Left hindlimb (tissue), 1 donor: ENCODE data around the gene ERC2.
"Not testable (repeated sequence)": the region's sequence is repeated elsewhere in the genome, so short reads cannot be mapped to it uniquely, and the experiment has no call there.

Source experiments
- DNase-seq: peaks from one replicate; pipeline ENCODE4 v3.0.0-alpha.2; 2018

Gene ERC2

DNA sequence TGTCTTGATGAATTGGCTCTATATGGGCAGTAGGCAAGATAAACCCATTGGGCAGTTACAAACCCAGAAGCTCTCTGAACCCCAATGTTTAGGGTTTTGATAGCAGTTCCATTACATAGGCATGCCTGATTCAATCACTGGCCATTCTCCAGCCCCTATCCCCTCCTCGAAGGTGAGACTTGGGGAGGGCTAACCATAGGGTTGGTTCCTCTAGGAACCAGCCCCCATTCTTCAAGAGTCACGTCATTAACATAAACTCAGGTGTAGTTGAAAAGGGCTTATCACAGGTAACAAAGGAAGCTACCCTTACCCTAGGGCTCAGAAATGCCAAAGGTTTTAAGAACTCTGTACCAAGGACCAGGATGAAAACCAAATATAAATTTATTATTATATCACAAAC lies 353.1 kb downstream of the ERC2 start:
- DNase-seq: no peak

- DNase-seq: no peak
These were observed 354.4 kb downstream of the ERC2 start for GRCh38 chr3:56113908-56114307.

DNA sequence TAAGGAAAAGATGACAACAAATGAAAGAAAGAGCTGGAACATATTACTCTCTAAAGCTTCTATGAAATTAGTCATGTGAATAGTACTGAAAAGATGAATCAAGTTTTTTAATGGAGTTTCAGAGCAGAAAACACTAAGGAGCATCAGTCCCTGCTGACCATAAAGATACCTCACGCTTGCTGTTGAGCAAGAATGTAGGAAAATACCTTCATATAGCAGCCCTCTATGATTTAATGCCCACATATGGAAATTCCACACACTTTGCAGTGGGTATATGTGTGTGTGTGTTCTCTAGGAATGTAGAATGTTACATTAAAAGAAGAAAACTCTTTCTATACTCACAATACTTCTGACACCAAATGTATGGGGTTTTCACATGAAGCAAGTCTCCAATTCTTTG lies 355.0 kb downstream of the ERC2 start:
- no peak for DNase-seq

DNA sequence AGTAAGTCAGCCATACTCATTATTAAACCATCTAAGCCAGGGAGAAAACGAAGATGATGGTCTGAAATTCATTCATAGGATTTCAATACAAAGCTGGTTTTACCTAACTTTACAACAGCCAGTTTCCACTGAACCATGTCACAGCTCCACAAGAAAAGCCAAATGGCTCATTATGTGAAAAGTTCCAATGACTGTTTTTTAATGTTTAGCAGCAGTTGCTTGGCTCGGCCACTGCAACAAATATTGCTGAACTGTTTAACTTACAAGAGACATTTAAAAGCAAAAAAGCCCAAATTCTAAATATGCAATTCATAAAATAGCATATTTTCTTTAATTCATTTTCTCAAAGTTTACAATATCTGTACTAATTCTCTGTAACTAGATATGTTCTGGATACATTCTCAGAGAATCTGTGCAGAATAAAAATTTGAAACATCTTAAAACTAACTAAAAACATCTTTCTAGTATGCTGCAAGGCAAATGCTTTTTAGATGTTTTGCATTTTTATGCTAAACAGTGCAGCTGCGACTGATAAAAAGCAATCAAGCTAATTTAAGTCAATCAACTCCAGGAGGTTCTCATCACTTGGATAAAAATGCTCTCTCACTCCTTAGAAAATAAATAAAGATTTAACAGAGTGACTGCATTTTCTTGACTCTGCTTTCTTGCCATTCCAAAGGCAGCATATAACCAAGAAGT lies 356.5 kb downstream of the ERC2 start:
- no peak for DNase-seq

DNA sequence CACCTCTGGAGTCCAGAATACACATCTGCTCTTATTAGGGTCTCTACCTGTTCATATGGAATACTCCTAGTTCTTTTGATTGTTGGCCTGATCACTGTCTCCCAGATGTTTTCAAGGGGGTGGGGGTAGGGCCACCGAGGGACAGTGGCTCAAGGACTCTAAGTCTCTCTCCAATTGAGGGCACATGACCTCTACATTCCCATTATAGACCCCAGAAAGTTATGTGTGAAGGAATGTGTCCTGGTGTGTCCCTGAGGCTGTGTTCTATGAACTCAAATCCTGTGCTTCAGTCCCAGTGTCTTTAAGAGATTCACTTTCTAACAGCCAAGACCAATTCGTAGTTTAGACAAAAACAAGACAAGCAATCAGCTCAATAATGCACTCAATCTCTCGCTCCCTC lies 357.4 kb downstream of the ERC2 start:
- DNase-seq: no peak

GRCh38 chr3:56107157-56107556 lies 361.1 kb downstream of the ERC2 start:
- no peak for DNase-seq

DNA sequence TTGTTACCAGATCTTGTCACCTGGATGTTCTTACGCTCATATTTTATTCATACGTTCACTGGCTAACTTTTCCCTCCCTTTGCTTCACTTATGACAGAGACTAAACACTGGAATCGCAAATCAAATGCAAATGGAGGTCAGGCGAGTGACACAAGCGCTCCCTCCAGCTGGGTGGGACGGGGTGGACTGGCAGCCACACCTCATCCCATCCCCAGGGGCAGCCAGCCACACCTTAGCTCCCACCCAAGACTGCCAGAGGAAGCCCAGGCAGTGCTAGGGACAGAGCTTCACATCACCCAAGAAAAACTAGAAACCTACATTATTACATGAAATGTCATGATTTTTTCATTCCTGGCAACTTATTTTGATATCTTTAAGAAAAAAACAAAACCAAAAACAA lies 366.2 kb downstream of the ERC2 start:
- DNase-seq: no peak

GRCh38 chr3:56101576-56101975 lies 366.7 kb downstream of the ERC2 start:
- no peak for DNase-seq

GRCh38 chr3:56096999-56097398 lies 371.3 kb downstream of the ERC2 start:
- DNase-seq: no peak

DNA sequence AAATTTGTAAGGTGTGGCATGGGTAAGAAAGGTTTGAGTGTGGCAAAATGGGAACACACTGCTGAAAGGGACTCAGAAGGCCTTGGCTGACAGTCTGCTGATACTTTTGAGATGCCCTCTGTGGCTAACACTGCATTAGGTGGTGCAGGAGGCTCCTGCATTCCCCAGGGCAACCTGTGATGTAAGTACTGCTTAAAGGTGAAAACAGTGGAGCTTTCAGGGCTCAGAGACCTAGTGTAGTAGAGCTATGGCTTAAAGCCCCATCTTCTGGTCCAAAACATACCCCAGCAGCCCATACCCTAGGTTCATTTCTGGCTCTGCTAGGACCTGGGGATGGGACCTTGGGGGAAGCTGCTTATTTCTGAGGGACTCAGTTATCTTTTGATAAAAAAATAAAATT lies 374.1 kb downstream of the ERC2 start:
- no peak for DNase-seq

DNA sequence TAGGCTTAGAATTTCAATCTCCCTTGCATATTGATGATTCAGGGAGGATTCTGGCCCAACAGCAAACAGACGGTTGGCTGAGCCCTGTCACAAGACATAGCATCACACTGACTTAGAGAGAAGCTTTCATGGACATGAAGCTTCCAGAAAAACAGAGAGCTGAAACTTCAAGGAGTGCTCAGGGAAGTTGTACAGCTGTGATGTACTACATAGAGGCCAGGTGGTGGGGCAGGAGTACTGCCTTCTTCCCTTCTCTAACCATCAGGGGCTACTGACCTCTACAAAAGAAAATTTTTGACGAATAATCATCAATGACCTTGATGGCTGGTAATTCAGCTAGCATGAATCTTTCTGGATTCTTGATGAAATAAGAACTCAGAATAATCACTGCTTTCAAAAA lies 378.5 kb downstream of the ERC2 start:
- no peak for DNase-seq

GRCh38 chr3:56087451-56088053 lies 380.7 kb downstream of the ERC2 start:
- no peak for DNase-seq

DNA sequence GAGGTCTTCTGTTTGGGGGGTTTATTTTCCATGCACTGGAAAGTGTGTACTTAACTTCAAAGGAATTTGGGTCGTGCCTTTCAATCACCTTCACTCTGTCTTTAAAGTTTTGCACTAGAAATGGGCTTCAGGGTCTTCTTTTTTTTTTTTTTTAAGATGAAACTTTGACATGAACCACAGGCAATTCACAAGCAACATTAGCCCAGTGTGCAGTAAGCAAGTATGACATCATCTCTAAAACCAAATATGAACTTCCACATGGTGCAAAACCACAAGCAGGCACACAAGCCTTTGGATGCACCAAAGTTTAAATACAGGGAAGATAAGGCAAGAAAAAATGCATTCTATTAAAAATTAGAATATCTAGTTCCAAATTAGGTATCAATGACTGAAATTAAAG lies 381.9 kb downstream of the ERC2 start:
- DNase-seq: no peak

GRCh38 chr3:56081246-56081645 lies 387.0 kb downstream of the ERC2 start:
- no peak for DNase-seq

- no peak for DNase-seq
These were observed 391.5 kb downstream of the ERC2 start for GRCh38 chr3:56076746-56077145.

DNA sequence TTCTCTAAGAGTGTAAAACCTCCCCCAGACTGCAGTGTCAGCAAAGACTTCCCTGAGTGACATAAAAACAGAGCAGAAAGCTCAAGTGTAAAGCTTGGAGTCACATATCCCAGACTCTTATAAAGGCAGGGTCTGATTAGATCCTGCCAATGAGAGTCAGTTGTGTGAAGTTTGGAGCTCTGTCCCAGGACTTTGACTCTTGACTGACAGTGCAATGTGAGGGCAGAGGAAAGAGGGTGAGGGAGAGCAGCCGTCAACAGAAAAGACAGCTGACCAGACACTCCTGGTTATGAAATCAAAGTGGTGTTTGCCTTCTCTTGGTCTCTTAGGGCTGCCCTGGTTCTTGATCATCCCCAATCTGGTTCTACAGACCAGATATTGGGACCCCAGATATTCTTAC lies 393.2 kb downstream of the ERC2 start:
- DNase-seq: no peak

GRCh38 chr3:56069766-56070165 lies 398.5 kb downstream of the ERC2 start:
- no peak for DNase-seq

DNA sequence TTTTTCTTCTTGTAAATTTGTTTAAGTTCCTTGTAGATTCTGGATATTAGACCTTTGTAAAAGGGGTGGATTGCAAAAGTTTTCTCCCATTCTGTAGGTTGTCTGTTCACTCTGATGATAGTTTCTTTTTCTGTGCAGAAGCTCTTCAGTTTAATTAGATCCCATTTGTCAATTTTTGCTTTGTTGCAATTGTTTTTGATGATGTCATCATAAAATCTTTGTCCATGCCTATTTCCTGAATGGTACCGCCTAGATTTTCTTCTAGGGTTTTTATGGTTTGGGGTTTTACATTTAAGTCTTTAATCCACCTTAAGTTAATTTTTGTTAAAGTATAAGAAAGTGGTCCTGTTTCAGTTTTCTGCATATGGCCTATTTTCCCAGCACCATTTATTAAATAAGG lies 401.9 kb downstream of the ERC2 start:
- not testable (repeated sequence) for DNase-seq

GRCh38 chr3:56064684-56065083 lies 403.6 kb downstream of the ERC2 start:
- no peak for DNase-seq

DNA sequence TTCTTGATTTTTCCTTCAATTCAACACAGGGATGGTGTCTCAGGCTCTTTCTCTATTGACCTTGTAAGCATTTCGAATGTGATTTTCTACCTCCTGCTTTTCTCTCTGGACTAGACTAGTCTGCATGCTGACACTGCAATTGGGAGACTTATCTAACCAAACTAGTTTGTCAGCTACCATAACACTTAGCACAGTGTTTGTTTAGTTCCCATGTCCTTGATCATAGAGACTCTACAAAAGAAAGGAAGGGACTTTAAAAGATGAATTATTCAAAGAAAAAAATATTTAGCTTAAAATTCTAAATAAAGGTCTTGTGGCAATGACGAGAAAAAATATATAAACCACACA lies 407.0 kb downstream of the ERC2 start:
- DNase-seq: no peak

DNA sequence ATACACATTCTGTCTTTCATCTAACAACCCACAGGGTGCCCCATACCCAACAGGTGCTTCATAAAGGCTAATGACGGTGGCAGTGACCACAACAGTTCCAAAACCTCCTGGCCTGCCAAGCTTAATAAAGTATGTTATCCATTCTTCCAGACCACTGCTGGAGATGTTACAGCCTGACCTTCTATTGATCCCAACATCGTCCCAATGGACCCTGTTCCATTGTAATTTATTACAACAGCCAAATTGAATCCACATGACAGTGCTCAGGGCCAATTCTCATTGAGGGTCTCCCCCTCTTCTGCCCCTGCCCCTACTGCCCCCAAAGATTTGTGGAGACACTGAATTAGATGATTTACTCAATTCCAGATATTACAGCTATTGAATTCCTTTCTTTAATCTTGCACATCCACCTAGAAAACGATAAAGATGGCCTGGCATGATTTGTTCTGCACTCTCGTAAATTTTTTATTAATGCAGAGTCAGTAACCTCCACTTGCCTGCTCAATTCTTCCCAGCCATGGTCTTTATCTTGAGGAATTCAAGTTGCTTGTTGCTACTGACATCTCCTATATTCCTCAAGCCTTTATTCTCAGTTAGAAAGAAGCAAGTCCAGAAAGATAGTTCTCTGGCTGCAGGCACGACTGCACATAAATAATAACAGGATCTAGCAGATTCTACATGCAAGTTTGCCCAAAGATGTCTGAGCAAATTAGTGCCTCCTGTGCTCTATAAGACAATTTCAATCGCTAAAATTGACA lies 407.6 kb downstream of the ERC2 start:
- no peak for DNase-seq

DNA sequence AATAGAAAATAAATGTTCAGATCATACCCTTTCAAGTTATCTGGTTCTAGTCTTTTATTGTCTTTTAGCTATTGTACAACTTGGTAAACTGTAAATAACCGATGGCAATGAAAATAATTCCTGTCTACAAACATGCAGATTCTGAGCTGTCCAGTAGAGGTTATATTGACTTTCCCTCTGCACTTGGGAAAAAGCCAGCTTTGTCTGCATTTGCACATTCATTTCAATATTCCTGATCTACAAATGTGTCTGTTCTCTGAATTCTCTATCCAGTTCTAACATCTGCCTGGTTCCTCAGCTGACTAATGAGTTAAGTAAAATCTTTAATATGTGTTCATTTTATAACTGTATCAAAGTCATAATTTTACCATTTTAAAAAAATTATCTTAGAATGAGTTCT lies 408.5 kb downstream of the ERC2 start:
- no peak for DNase-seq

GRCh38 chr3:56055951-56056350 lies 412.3 kb downstream of the ERC2 start:
- DNase-seq: no peak

GRCh38 chr3:56055546-56055945 lies 412.7 kb downstream of the ERC2 start:
- DNase-seq: peak; percentile 57
